ENCODE measurements around the gene ACTG1.
A peak's percentile ranks its signal among the peaks of the same experiment; 100 is the strongest.

DNA sequence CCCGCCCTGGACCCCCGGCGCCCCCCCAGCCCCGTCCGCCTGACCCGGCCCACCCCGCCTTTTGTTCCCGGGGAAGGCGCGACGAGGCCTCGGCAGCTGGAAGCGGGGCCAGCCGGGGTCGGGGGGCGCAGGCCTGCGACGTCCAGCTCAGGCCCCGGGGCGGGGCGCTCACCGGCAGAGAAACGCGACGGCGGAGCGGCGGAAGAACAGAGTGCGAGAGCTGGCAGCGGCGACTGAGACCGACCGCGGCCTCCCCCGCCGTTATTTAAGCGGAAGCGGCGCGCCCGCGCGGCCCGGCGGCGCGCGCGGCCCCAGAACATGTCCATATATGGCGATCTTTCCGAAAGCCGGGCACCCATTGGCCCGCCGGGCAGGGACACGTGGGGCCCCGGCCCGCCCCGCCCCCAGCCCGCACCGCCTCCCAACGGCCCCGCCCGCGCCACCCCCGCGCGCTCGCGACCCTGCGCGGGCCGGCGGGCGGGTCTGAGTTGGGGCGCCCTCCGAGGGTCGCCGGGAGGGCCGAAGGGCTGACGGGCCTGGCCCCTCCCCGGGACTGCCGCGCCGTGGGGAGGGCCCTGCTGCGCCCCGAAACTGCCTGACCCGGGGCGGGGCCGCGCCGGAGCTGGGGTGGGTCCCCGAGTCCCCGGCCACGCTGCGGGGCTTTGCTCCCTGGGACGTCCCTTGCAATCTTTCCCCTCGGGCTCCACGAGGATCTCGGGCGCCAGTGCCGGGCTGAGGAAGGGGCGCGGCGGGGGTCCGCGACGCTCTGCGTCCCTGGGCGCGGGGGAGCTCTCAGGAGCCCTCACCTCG, at the start of gene ACTG1:
- TF ChIP-seq CSDC2 (CRISPR knock-in tag; IDR thresholded peaks at IDR 0.05), result no peak
- TF ChIP-seq CREB5 (CRISPR knock-in tag; IDR thresholded peaks at IDR 0.05; ENCODE audit: low read depth), result no peak
- no peak for TF ChIP-seq PATZ1 (CRISPR knock-in tag; IDR thresholded peaks at IDR 0.05; ENCODE audit: borderline replicate concordance)
- no peak for TF ChIP-seq TCF4 (CRISPR knock-in tag; IDR thresholded peaks at IDR 0.05; ENCODE audit: borderline replicate concordance)
- 0 out of 2 replicates have a peak, but pooled peaks have one; percentile 42 for TF ChIP-seq ZC3H10 (CRISPR knock-in tag; IDR thresholded peaks at IDR 0.05)
- TF ChIP-seq ZFP30 (CRISPR knock-in tag; IDR thresholded peaks at IDR 0.05), result no peak
- TF ChIP-seq RARB (CRISPR knock-in tag; IDR thresholded peaks at IDR 0.05), result no peak
- TF ChIP-seq ZFP3 (CRISPR knock-in tag; IDR thresholded peaks at IDR 0.05), result no peak
